Colonic mucosa (tissue), 4 donors: ENCODE measurements around the gene BNIP5. TPM values are rescaled to one million over a fixed set of nuclear protein-coding genes. Genes with fewer than 3 reads are reported as not detected.
A peak's percentile ranks its signal among the peaks of the same experiment; 100 is the strongest.

Experiments used
- DNase-seq: peaks from one replicate; pipeline ENCODE4 v3.0.0-alpha.2; 2020
- H3K27ac ChIP-seq: fragments of 200-600 bp; one replicate; pipeline ENCODE4 v1.8.0; 2021
- H3K27me3 ChIP-seq: fragments of 200-600 bp; one replicate; pipeline ENCODE4 v1.8.0; 2021
- H3K36me3 ChIP-seq: fragments of 200-600 bp; one replicate; pipeline ENCODE4 v1.8.0; 2021
- H3K4me1 ChIP-seq: fragments of 200-600 bp; one replicate; pipeline ENCODE4 v1.8.0; 2021; ENCODE audit warnings: mild to moderate bottlenecking
- H3K4me3 ChIP-seq: fragments of 200-600 bp; one replicate; pipeline ENCODE4 v1.8.0; 2021
- H3K9ac ChIP-seq, 2 donors: one replicate each; pipeline ENCODE4 v1.7.0; 2013; ENCODE audit warnings: control low read depth in 2 of 2, low read depth in 2 of 2, low read length in 2 of 2
- H3K9me3 ChIP-seq: fragments of 200-600 bp; one replicate; pipeline ENCODE4 v1.8.0; 2021
- CTCF ChIP-seq: fragments of 200-600 bp; IDR thresholded peaks from one replicate; pipeline ENCODE4 v1.8.0; 2022; ENCODE audit warnings: antibody characterized with exemption, mild to moderate bottlenecking
- intact Hi-C: fragments of 100-400 bp; cut with DNase I; formaldehyde crosslinking; loops from one replicate; pipeline ENCODE4 v1.14.1; 2022
- total RNA-seq, 2 donors: library from RNA; stranded (reverse); fragmentation: NEBNext Ultra II Directional in 1 of 2; extraction: Animal tissue kit (Norgen Biotek cat#: 25700) in 1 of 2; gene quantifications; one replicate each; pipeline ENCODE4 v1.2.1, GENCODE V29; 2021
- donor health status: healthy.
- donor health status: DM: no; HTN: no; CAD: no.
- donor health status: DM: no; HTN: no; CAD: no.

The BNIP5 gene
- total RNA-seq, 2 donors from 2014 or later: 4.7 to 7.8 TPM

GRCh38 chr6:36318690-36319435, 17.8 kb downstream of the BNIP5 start:
- intact Hi-C loops: no loop called here
- no peaks in the 10 kb centered on the region for H3K27me3 ChIP-seq
- H3K27ac ChIP-seq: peak overlapping the region; percentile 67
- H3K36me3 ChIP-seq: no peaks in the 10 kb centered on the region
- no peak for TF ChIP-seq CTCF
- H3K9ac ChIP-seq: peak overlapping the region in 1 of 2 donors; percentile 30
- DNase-seq: no peak
- H3K4me3 ChIP-seq: no peak overlapping the region
- H3K9me3 ChIP-seq: no peaks in the 10 kb centered on the region
- no peaks in the 10 kb centered on the region for H3K4me1 ChIP-seq

GRCh38 chr6:36317623-36318022, 19.1 kb downstream of the BNIP5 start:
- H3K4me1 ChIP-seq: no peaks in the 10 kb centered on the region
- intact Hi-C loops: no loop called here
- no peaks in the 10 kb centered on the region for H3K9me3 ChIP-seq
- no peak overlapping the region for H3K9ac ChIP-seq
- DNase-seq: no peak
- TF ChIP-seq CTCF: no peak
- no peaks in the 10 kb centered on the region for H3K36me3 ChIP-seq
- no peak overlapping the region for H3K27ac ChIP-seq
- H3K4me3 ChIP-seq: no peak overlapping the region
- H3K27me3 ChIP-seq: no peaks in the 10 kb centered on the region

GRCh38 chr6:36315921-36316320, 20.8 kb downstream of the BNIP5 start:
- Histone ChIP-seq H3K9me3 (no peaks in the 10 kb centered on the region), H3K27ac (no peak overlapping the region), H3K36me3 (no peaks in the 10 kb centered on the region), H3K27me3 (no peaks in the 10 kb centered on the region), H3K4me1 (no peaks in the 10 kb centered on the region), H3K9ac (no peak overlapping the region), H3K4me3 (no peak overlapping the region)
- no peak for TF ChIP-seq CTCF
- DNase-seq: peak; percentile 56
- intact Hi-C loops: no loop called here

- H3K27ac ChIP-seq: no peak overlapping the region
- DNase-seq: no peak
- H3K27me3 ChIP-seq: no peaks in the 10 kb centered on the region
These were observed 22.3 kb downstream of the BNIP5 start for GRCh38 chr6:36314221-36315014.

GRCh38 chr6:36313649-36313936, 23.1 kb downstream of the BNIP5 start:
- H3K9me3 ChIP-seq: no peaks in the 10 kb centered on the region
- intact Hi-C loops: no loop called here
- no peak overlapping the region for H3K4me3 ChIP-seq
- no peak overlapping the region for H3K9ac ChIP-seq
- H3K27me3 ChIP-seq: no peaks in the 10 kb centered on the region
- no peak overlapping the region for H3K27ac ChIP-seq
- TF ChIP-seq CTCF: no peak
- H3K36me3 ChIP-seq: no peaks in the 10 kb centered on the region
- no peaks in the 10 kb centered on the region for H3K4me1 ChIP-seq
- DNase-seq: no peak

More at GRCh38 chr6:36314221-36315014, 22.3 kb downstream of the BNIP5 start:
- H3K36me3 ChIP-seq: no peaks in the 10 kb centered on the region
- H3K9ac ChIP-seq: no peak overlapping the region
- no peak overlapping the region for H3K4me3 ChIP-seq
- intact Hi-C loops: no loop called here
- TF ChIP-seq CTCF: no peak
- no peaks in the 10 kb centered on the region for H3K4me1 ChIP-seq
- H3K9me3 ChIP-seq: no peaks in the 10 kb centered on the region
